ENCODE results near the gene PDXK. TPM values are rescaled to one million over a fixed set of nuclear protein-coding genes. Genes with fewer than 3 reads are reported as not detected.

PDXK gene
- total and polyA plus RNA-seq, 5 donors from 2014 or later: 28.5 to 80.9 (median 39.1) TPM

DNA sequence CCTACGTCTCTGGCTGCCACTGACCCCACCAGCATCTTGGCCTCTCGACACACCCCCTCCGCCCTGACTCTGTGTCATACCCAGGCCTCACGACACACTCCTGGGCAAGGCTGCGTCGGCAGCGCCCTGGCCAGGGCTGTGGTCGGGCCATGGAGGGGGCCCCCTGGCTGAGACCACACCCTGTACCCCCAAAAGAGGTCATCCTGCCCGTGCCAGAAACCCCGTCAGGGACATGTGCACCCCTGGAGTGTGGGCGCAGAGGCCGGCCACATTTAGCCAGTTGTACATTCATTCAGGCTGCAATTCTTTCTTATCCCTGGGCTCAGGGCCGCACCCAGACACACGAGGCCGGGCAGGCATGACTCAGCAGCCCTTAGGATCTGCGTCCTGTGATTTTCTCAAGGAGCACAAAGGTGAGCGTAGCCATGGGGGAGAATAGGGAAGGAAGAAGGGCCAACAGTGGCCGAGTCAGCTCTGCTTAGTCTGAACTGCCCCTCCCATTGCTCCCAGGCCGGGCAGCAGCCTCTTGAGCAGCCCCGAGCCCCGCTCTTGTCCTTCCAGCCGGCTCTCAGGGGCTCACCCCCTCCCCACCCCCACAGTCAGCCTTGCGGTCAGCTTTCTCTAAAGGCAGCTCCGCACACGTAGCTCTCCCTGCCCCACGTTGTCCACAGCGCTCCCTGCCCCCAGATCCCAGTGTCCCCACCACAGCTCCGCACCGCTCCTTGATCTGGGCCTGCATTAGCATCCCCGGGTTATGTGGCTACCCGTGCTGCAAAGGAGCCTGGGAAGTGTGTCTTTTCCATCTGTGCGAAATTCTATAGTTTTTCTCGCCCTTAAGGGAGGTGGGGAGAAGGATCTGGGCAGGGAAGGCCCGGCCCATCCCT lies 49.3 kb downstream of the PDXK start:
- peaks cover 0 to 4% (median under 1%) of the 10 kb centered on the region in 4 donors for H3K4me1 Mint-ChIP-seq
- ATAC-seq (ENCODE audit: low read depth in 2 of 2) (no peak), DNase-seq (no peak)
- H3K27me3 Mint-ChIP-seq: no peaks in the 10 kb centered on the region
- H3K27ac Mint-ChIP-seq: peak overlapping the region; percentile 36 to 78 (median 75)
- Histone ChIP-seq H3K27ac (ENCODE audit: insufficient read depth, low read length, poor library complexity, severe bottlenecking) (no peak overlapping the region), H3K4me1 (ENCODE audit: control insufficient read depth, insufficient read depth, low read length, poor library complexity, severe bottlenecking) (no peaks in the 10 kb centered on the region), H3K36me3 (ENCODE audit: control insufficient read depth, insufficient read depth, low read length) (peaks cover 3% of the 10 kb centered on the region), H3K9me3 (ENCODE audit: control insufficient read depth in 2 of 2, low read length in 2 of 2) (no peaks in the 10 kb centered on the region), H3K4me3 (ENCODE audit: low read depth, low read length) (no peak overlapping the region), H3K27me3 (ENCODE audit: control insufficient read depth, insufficient read depth, low read length) (no peaks in the 10 kb centered on the region)
- no peak overlapping the region for H3K4me3 Mint-ChIP-seq
- peaks cover 0 to 2% (median 0%) of the 10 kb centered on the region in 7 donors for H3K9me3 Mint-ChIP-seq
- H3K36me3 Mint-ChIP-seq: peaks cover 2% of the 10 kb centered on the region

DNA sequence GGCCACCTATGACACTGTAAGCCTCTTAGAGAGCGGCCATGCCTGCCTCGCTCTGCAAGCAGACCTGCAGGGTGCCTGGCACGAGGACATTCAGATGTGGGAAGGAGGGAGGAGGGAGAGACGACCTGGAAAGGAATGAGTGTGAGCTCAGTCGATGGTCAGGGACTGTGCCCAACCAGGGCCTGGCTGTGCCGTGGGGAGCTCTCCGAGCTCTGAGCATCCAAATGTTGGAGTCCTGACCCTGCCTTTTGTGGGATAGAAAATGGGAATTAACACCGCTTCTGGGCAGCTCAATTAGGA lies 49.9 kb downstream of the PDXK start:
- Histone ChIP-seq H3K36me3 (ENCODE audit: control insufficient read depth, insufficient read depth, low read length) (peaks cover 9% of the 10 kb centered on the region), H3K27me3 (ENCODE audit: control insufficient read depth, insufficient read depth, low read length) (no peaks in the 10 kb centered on the region), H3K4me3 (ENCODE audit: low read depth, low read length) (no peak overlapping the region), H3K4me1 (ENCODE audit: control insufficient read depth, insufficient read depth, low read length, poor library complexity, severe bottlenecking) (no peaks in the 10 kb centered on the region), H3K27ac (ENCODE audit: insufficient read depth, low read length, poor library complexity, severe bottlenecking) (no peak overlapping the region), H3K9me3 (ENCODE audit: control insufficient read depth in 2 of 2, low read length in 2 of 2) (no peaks in the 10 kb centered on the region)
- Mint-ChIP-seq H3K4me1 (peaks cover under 1 to 8% (median 5%) of the 10 kb centered on the region in 4 donors), H3K4me3 (no peak overlapping the region), H3K36me3 (peaks cover 2% of the 10 kb centered on the region), H3K27me3 (no peaks in the 10 kb centered on the region), H3K9me3 (peaks cover 0 to 2% (median 0%) of the 10 kb centered on the region in 7 donors), H3K27ac (peak overlapping the region in 2 of 3 donors; percentile 36 to 78)
- no peak for DNase-seq
- ATAC-seq (ENCODE audit: low read depth in 2 of 2): no peak

DNA sequence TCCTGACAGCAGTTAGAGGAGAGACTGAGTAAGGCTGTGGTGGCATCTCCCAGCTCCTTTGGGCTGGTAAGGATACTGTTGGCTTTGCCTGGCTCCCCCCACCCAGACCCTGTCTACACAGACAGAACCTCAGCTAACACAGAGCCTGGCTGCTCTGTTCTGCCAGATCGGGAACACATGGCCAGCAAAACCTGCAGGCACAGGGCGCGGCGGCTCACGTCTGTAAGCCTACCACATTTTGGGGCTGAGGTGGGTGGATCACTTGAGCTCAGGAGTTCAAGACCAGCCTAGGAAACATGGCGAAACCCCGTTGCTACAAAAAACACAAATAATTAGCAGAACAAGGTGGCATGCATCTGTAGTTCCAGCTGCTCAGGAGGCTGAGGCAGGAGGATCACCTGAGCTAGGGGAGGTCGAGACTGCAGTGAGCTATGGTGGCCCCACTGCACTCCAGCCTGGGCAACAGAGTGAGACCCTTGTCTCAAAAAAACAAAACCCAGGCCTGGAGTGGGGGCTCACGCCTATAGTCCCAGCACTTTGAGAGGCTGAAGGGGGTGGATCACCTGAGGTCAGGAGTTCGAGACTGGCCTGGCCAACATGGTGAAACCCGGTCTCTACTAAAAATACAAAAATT lies 50.5 kb downstream of the PDXK start:
- no peak overlapping the region for H3K4me3 Mint-ChIP-seq
- Histone ChIP-seq H3K27ac (ENCODE audit: insufficient read depth, low read length, poor library complexity, severe bottlenecking) (no peak overlapping the region), H3K36me3 (ENCODE audit: control insufficient read depth, insufficient read depth, low read length) (peaks cover 15% of the 10 kb centered on the region), H3K27me3 (ENCODE audit: control insufficient read depth, insufficient read depth, low read length) (no peaks in the 10 kb centered on the region), H3K9me3 (ENCODE audit: control insufficient read depth in 2 of 2, low read length in 2 of 2) (no peaks in the 10 kb centered on the region), H3K4me3 (ENCODE audit: low read depth, low read length) (no peak overlapping the region), H3K4me1 (ENCODE audit: control insufficient read depth, insufficient read depth, low read length, poor library complexity, severe bottlenecking) (peaks cover 4% of the 10 kb centered on the region)
- H3K27ac Mint-ChIP-seq: no peak overlapping the region
- no peak for DNase-seq
- no peak for ATAC-seq (ENCODE audit: low read depth in 2 of 2)
- H3K4me1 Mint-ChIP-seq: peaks cover 5 to 14% (median 6%) of the 10 kb centered on the region in 4 donors
- H3K36me3 Mint-ChIP-seq: peaks cover 6% of the 10 kb centered on the region
- peaks cover 0 to 2% (median 0%) of the 10 kb centered on the region in 7 donors for H3K9me3 Mint-ChIP-seq
- no peaks in the 10 kb centered on the region for H3K27me3 Mint-ChIP-seq

DNA sequence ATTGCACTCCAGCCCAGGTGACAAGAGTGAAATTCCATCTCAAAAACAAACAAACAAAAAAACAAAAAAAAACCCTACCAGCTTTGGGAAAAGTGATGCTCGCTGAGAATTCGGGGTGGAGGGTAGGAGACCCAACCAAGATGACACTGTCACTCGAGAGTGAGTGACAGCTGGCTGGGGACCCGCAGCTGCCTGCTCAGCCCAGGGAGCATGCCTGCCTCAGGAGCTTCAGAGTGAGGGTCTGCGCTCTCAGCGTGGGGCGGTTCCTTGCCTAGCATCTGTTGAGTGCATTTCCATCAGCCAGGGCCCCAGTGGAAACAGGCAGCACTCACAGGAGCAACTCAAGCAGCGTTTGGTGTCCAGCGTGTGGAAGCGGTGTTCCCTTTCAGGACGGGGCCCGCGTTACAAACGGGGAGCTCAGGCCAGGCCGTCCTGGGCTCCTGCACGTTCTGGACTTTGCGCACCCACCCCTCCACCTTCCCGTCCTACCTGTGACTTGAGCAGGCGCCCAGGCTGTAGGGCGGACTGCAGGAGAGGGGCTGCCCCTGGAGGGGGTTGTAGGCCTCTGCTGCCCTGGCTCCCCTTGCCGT lies 51.2 kb downstream of the PDXK start:
- Histone ChIP-seq H3K4me3 (ENCODE audit: low read depth, low read length) (no peak overlapping the region), H3K27ac (ENCODE audit: insufficient read depth, low read length, poor library complexity, severe bottlenecking) (no peak overlapping the region), H3K9me3 (ENCODE audit: control insufficient read depth in 2 of 2, low read length in 2 of 2) (no peaks in the 10 kb centered on the region), H3K36me3 (ENCODE audit: control insufficient read depth, insufficient read depth, low read length) (peaks cover 16% of the 10 kb centered on the region), H3K27me3 (ENCODE audit: control insufficient read depth, insufficient read depth, low read length) (no peaks in the 10 kb centered on the region), H3K4me1 (ENCODE audit: control insufficient read depth, insufficient read depth, low read length, poor library complexity, severe bottlenecking) (peaks cover 11% of the 10 kb centered on the region)
- H3K27me3 Mint-ChIP-seq: no peaks in the 10 kb centered on the region
- H3K4me1 Mint-ChIP-seq: peaks cover 5 to 21% (median 9%) of the 10 kb centered on the region in 4 donors
- DNase-seq (no peak), ATAC-seq (ENCODE audit: low read depth in 2 of 2) (no peak)
- no peak overlapping the region for H3K27ac Mint-ChIP-seq
- peaks cover 6% of the 10 kb centered on the region for H3K36me3 Mint-ChIP-seq
- H3K4me3 Mint-ChIP-seq: no peak overlapping the region
- peaks cover 0 to 2% (median 0%) of the 10 kb centered on the region in 7 donors for H3K9me3 Mint-ChIP-seq

DNA sequence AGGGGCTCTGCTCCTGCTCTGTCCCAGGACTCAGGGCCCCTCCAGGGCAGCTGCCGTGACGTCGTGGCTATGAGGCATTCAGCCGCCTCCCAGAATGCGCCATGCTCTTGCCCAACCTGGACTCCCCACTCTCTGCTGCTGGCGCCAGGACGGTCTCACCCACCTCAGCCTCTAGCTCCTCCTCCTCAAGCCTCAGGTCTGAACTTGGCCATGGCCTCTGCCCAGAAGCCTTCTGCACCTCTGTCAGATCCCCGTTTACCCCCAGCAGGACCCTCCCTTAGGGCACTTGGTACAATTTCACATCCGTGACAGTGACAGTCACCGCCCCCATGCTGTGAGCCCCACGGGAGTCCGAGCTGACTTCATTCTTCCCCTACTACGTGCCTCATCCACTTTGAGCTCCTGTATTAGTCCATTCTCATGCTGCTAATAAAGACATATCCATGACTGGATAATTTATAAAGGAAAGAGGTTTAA lies 52.3 kb downstream of the PDXK start:
- H3K4me1 ChIP-seq (ENCODE audit: control insufficient read depth, insufficient read depth, low read length, poor library complexity, severe bottlenecking): peaks cover 19% of the 10 kb centered on the region
- H3K27ac ChIP-seq (ENCODE audit: insufficient read depth, low read length, poor library complexity, severe bottlenecking): no peak overlapping the region
- DNase-seq (no peak), ATAC-seq (ENCODE audit: low read depth in 2 of 2) (no peak)
- Mint-ChIP-seq H3K4me3 (no peak overlapping the region), H3K4me1 (peaks cover 10 to 27% (median 14%) of the 10 kb centered on the region in 4 donors), H3K36me3 (peaks cover 6% of the 10 kb centered on the region), H3K27me3 (no peaks in the 10 kb centered on the region), H3K27ac (no peak overlapping the region), H3K9me3 (peaks cover 0 to 2% (median 0%) of the 10 kb centered on the region in 7 donors)
- H3K36me3 ChIP-seq (ENCODE audit: control insufficient read depth, insufficient read depth, low read length): peaks cover 16% of the 10 kb centered on the region
- H3K27me3 ChIP-seq (ENCODE audit: control insufficient read depth, insufficient read depth, low read length): no peaks in the 10 kb centered on the region
- no peaks in the 10 kb centered on the region for H3K9me3 ChIP-seq (ENCODE audit: control insufficient read depth in 2 of 2, low read length in 2 of 2)
- H3K4me3 ChIP-seq (ENCODE audit: low read depth, low read length): no peak overlapping the region

DNA sequence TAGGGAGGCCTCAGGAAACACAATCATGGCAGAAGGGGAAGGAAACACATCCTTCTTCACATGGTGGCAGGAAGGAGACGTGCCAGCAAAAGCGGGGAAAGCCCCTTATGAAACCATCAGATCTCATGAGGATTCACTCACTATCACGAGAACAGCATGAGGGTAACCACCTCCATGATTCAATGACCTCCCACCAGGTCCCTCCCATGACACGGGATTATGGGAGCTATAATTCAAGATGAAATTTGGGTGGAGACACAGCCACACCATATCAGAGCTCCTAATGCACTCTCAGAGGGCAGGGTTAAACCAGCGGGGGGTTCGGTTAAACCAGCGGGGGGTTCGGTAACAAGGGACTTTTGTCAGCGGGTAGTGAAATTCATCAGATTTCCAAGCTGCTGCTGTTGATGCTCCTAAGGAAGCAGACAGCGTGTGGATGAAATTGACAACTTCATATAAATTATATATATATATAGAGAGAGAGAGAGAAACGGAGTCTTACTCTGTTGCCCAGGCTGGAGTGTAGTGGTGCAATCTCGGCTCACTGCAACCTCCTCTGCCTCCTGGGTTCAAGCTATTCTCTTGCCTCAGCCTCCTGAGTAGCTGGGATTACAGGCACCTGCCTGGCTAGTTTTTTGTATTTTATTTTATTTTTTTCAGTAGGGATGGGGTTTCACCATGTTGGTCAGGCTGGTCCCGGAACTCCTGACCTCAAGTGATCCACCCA lies 52.9 kb downstream of the PDXK start:
- DNase-seq (no peak), ATAC-seq (ENCODE audit: low read depth in 2 of 2) (no peak)
- Histone ChIP-seq H3K36me3 (ENCODE audit: control insufficient read depth, insufficient read depth, low read length) (peaks cover 16% of the 10 kb centered on the region), H3K4me1 (ENCODE audit: control insufficient read depth, insufficient read depth, low read length, poor library complexity, severe bottlenecking) (peaks cover 19% of the 10 kb centered on the region), H3K9me3 (ENCODE audit: control insufficient read depth in 2 of 2, low read length in 2 of 2) (no peaks in the 10 kb centered on the region), H3K27me3 (ENCODE audit: control insufficient read depth, insufficient read depth, low read length) (no peaks in the 10 kb centered on the region), H3K27ac (ENCODE audit: insufficient read depth, low read length, poor library complexity, severe bottlenecking) (no peak overlapping the region), H3K4me3 (ENCODE audit: low read depth, low read length) (no peak overlapping the region)
- Mint-ChIP-seq H3K4me1 (peaks cover 10 to 27% (median 14%) of the 10 kb centered on the region in 4 donors), H3K9me3 (peaks cover 0 to 2% (median 0%) of the 10 kb centered on the region in 7 donors), H3K36me3 (peaks cover 6% of the 10 kb centered on the region), H3K27me3 (no peaks in the 10 kb centered on the region), H3K27ac (no peak overlapping the region), H3K4me3 (peak overlapping the region in 1 of 4 donors; percentile 25)

DNA sequence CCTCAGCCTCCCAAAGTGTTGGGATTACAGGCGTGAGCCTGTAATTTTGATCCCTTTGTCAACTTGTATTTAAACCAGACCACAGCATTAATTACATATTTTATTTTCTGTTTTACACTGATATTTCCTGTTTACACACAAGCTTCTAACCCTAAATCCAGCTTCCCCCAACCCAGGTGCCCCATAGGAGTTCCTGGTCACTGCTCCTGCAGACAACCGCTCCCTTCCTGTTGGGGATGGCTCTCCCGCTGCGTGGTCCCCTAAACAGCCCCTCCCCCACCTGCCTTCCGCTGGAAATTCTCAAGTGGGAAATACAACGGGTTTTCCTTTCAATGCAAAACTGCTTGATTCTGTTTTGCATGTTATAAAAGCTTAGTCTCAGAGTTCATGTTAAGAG lies 53.5 kb downstream of the PDXK start:
- Mint-ChIP-seq H3K4me1 (peaks cover 10 to 29% (median 16%) of the 10 kb centered on the region in 4 donors), H3K27me3 (no peaks in the 10 kb centered on the region), H3K36me3 (peaks cover 6% of the 10 kb centered on the region), H3K4me3 (peak overlapping the region in 1 of 4 donors; percentile 25), H3K9me3 (peaks cover 0 to 2% (median 0%) of the 10 kb centered on the region in 7 donors), H3K27ac (no peak overlapping the region)
- no peaks in the 10 kb centered on the region for H3K9me3 ChIP-seq (ENCODE audit: control insufficient read depth in 2 of 2, low read length in 2 of 2)
- ATAC-seq (ENCODE audit: low read depth in 2 of 2) (no peak), DNase-seq (no peak)
- H3K27ac ChIP-seq (ENCODE audit: insufficient read depth, low read length, poor library complexity, severe bottlenecking): no peak overlapping the region
- peaks cover 19% of the 10 kb centered on the region for H3K4me1 ChIP-seq (ENCODE audit: control insufficient read depth, insufficient read depth, low read length, poor library complexity, severe bottlenecking)
- H3K27me3 ChIP-seq (ENCODE audit: control insufficient read depth, insufficient read depth, low read length): no peaks in the 10 kb centered on the region
- H3K4me3 ChIP-seq (ENCODE audit: low read depth, low read length): no peak overlapping the region
- peaks cover 16% of the 10 kb centered on the region for H3K36me3 ChIP-seq (ENCODE audit: control insufficient read depth, insufficient read depth, low read length)
